Activated CD4-positive, CD25-positive, alpha-beta regulatory T cell treated with anti-CD3 and anti-CD28 coated beads, Interleukin-2, amount 50 U/mL, for 72 hours (primary cell): ENCODE measurements around the gene LYL1.

Source experiments
- DNase-seq: peaks from one replicate; pipeline ENCODE4 v3.0.0; 2021

Gene LYL1

GRCh38 chr19:13053761-13054625, 48.7 kb downstream of the LYL1 start:
- no peak for DNase-seq

GRCh38 chr19:13053238-13053637, 49.4 kb downstream of the LYL1 start:
- DNase-seq, result no peak

- DNase-seq, result no peak
Observed at GRCh38 chr19:13052447-13053175, 50.0 kb downstream of the LYL1 start.

- DNase-seq, result no peak
Observed at GRCh38 chr19:13051557-13052165, 51.0 kb downstream of the LYL1 start.

GRCh38 chr19:13050274-13050673, 52.4 kb downstream of the LYL1 start:
- no peak for DNase-seq
